SK-N-SH (cell line): ENCODE results near the gene DSCAM. TPM values are rescaled to one million over a fixed set of nuclear protein-coding genes. Genes with fewer than 3 reads are reported as not detected.

Experiments used
- CTCF ChIA-PET: fragments of 300-600, 350-600 bp; formaldehyde crosslinking; extraction: SDS; loops from one replicate; lab custom pipeline; 2021; lab: Yijun Ruan, JAX
- POLR2A ChIA-PET: fragments of 350-600 bp; sonication (Branson Sonifier 250); formaldehyde crosslinking; extraction: SDS; loops from one replicate; lab custom pipeline; 2020; ENCODE audit warnings: antibody characterized with exemption, inconsistent platforms; lab: Yijun Ruan, JAX
- DNase-seq: peaks from one replicate; pipeline ENCODE4 v3.0.0; 2012
- H2AFZ ChIP-seq: fragments of 200-600 bp; sonication (generic); 2 replicates; pipeline ENCODE4 v1.8.1; 2016; ENCODE audit warnings: antibody characterized with exemption, mild to moderate bottlenecking, low read depth
- H3F3A ChIP-seq: fragments of 200-600 bp; sonication (generic); replicated peaks from 2 replicates; pipeline ENCODE3; 2016; ENCODE audit warnings: antibody characterized with exemption, mild to moderate bottlenecking; ENCODE audit not compliant: insufficient read depth
- H3K27ac ChIP-seq, 2 experiments: fragments of 200-500 bp in 1 of 2; fragments of 200-600 bp in 1 of 2; sonication (Bioruptor generic) in 1 of 2; sonication (generic), shearing (Covaris generic) in 1 of 2; 2 replicates each; pipeline versions ENCODE4 v1.5.1 to v1.6.1; 2014 to 2016; ENCODE audit warnings: low read depth in 2 of 2, inconsistent platforms in 1 of 2, low read length in 1 of 2, mild to moderate bottlenecking in 1 of 2, mixed read lengths in 1 of 2
- H3K27me3 ChIP-seq: fragments of 200-600 bp; sonication (generic), shearing (Covaris generic); 2 replicates; pipeline ENCODE4 v1.6.1; 2016; ENCODE audit warnings: mixed run types; ENCODE audit not compliant: insufficient read depth
- H3K36me3 ChIP-seq, 2 experiments: fragments of 200-500 bp in 1 of 2; fragments of 200-600 bp in 1 of 2; sonication (Bioruptor generic) in 1 of 2; sonication (generic) in 1 of 2; replicated peaks in 1 of 2; 2 replicates each; pipeline versions ENCODE3 to v1.5.1; 2014 to 2016; ENCODE audit warnings: low read length in 1 of 2, mild to moderate bottlenecking in 1 of 2; ENCODE audit not compliant: insufficient read depth in 2 of 2, control insufficient read depth in 1 of 2
- H3K4me1 ChIP-seq, 2 experiments: fragments of 200-500 bp in 1 of 2; fragments of 200-600 bp in 1 of 2; sonication (Bioruptor generic) in 1 of 2; sonication (generic), shearing (Covaris generic) in 1 of 2; 2 replicates each; pipeline versions ENCODE4 v1.5.1 to v1.6.1; 2014 to 2016; ENCODE audit warnings: low read depth in 1 of 2, low read length in 1 of 2, mixed run types in 1 of 2; ENCODE audit not compliant: insufficient read depth in 2 of 2, control insufficient read depth in 1 of 2
- H3K4me2 ChIP-seq: fragments of 200-600 bp; sonication (generic), shearing (Covaris generic); 2 replicates; pipeline ENCODE4 v1.6.1; 2017; ENCODE audit warnings: mixed run types
- H3K4me3 ChIP-seq, 2 experiments: fragments of 200-500 bp in 1 of 2; fragments of 200-600 bp in 1 of 2; sonication (Bioruptor generic) in 1 of 2; sonication (generic), shearing (Covaris generic) in 1 of 2; 2 replicates each; pipeline versions ENCODE4 v1.5.1 to v1.8.1; 2014 to 2016; ENCODE audit warnings: low read depth in 2 of 2, inconsistent platforms in 1 of 2, low read length in 1 of 2, mild to moderate bottlenecking in 1 of 2, mixed read lengths in 1 of 2, moderate library complexity in 1 of 2
- H3K79me2 ChIP-seq: fragments of 200-600 bp; sonication (generic); 2 replicates; pipeline ENCODE4 v1.8.1; 2017; ENCODE audit warnings: mild to moderate bottlenecking; ENCODE audit not compliant: insufficient read depth
- H3K9ac ChIP-seq: fragments of 200-600 bp; sonication (generic); 2 replicates; pipeline ENCODE4 v1.6.1; 2017; ENCODE audit warnings: mixed run types
- H3K9me2 ChIP-seq: fragments of 200-600 bp; sonication (generic); 2 replicates; pipeline ENCODE4 v1.6.1; 2017; ENCODE audit warnings: mixed run types
- H3K9me3 ChIP-seq: fragments of 200-600 bp; sonication (generic); 2 replicates; pipeline ENCODE4 v1.6.1; 2017; ENCODE audit warnings: mixed run types, mild to moderate bottlenecking, moderate library complexity
- H4K20me1 ChIP-seq: fragments of 200-600 bp; sonication (generic); 2 replicates; pipeline ENCODE4 v1.6.1; 2017; ENCODE audit warnings: mild to moderate bottlenecking, mixed run types; ENCODE audit not compliant: insufficient read depth
- EZH2phosphoT487 ChIP-seq: fragments of 200-600 bp; sonication (generic); IDR thresholded peaks from 2 replicates; pipeline ENCODE4 v1.6.1; 2017; ENCODE audit warnings: low read depth, mixed run types, mild to moderate bottlenecking, antibody characterized with exemption, moderate library complexity, borderline replicate concordance
- GATA2 ChIP-seq: sonication (generic); formaldehyde crosslinking; IDR thresholded peaks from 2 replicates; pipeline ENCODE4 v1.5.0; 2020; ENCODE audit warnings: mild to moderate bottlenecking, missing genetic modification reagents
- JUND ChIP-seq: IDR thresholded peaks from 2 replicates; pipeline ENCODE4 v1.4.0; 2012
- MXI1 ChIP-seq: IDR thresholded peaks from 2 replicates; pipeline ENCODE4 v1.6.1; 2012; ENCODE audit warnings: mild to moderate bottlenecking, low read depth, low read length, improper control_type of control experiment
- RAD21 ChIP-seq: IDR thresholded peaks from 2 replicates; pipeline ENCODE4 v1.6.1; 2012; ENCODE audit warnings: mild to moderate bottlenecking, low read length
- RFX5 ChIP-seq: IDR thresholded peaks from 2 replicates; pipeline ENCODE4 v1.6.1; 2012; ENCODE audit warnings: mild to moderate bottlenecking, improper control_type of control experiment, low read length
- WGBS: methylation state at CpG from one replicate; pipeline ENCODE4 v1.1.6; 2017; ENCODE audit warnings: low lambda C conversion rate; 5-methylcytosine and 5-hydroxymethylcytosine counted together
- polyA plus RNA-seq, 3 experiments: library from polyadenylated mRNA; depleted of rRNA; stranded (reverse); fragments of >200 nt; gene quantifications; 2 replicates each; pipeline ENCODE4 v1.2.3, GENCODE V29; 2012
- TF ChIP-seq, protein P1 (sequence below): IDR thresholded peaks from 2 replicates; pipeline ENCODE4; 2012
- TF ChIP-seq, protein P2 (sequence below): IDR thresholded peaks from 2 replicates; pipeline ENCODE4 v1.6.1; 2012; ENCODE audit warnings: mild to moderate bottlenecking, low read depth, low read length, moderate library complexity

DSCAM gene
- polyA plus RNA-seq, 1 of the 3 experiments (the other 2 are of a cell fraction) = not detected

DNA sequence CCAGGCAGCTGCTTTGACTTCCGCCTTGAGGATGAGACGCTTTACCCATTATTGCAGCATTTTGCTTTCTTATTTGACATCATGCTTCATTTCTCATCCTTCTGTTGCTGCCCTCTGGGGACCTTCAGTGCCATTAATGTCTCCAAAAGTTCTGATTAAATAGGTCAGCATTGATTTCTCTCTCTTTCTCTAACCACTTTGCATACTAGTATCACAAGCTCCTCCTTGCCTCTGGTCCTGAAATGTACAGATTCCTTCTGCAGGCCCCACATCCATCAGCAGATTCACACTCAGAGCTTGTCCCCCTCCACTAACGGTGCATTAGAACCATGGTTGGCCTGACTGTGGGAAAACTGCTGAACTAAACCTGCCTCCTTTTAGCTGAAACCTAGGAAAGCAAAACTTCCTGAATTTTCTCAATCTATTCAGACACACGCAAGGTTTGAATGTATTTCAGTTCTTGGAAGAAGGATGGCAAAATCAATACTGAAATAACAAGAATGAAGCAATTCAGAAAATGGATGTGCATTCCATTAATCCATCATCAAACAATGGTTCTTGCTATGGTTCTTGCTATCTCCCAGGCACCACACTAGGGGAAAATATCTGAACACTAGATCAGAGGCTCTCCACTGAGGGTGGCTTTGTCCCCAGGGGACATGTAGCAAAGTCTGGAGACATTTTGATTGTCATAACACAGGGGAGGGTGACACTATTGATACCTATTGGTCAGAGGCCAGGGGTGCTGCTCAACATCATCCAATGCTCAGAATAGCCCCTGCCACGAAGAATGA is 825.2 kb downstream of the DSCAM start:
- Histone ChIP-seq H3K9me3 (no peaks in the 10 kb centered on the region), H3K27ac (no peak overlapping the region), H3K9ac (no peak overlapping the region), H3K79me2 (no peaks in the 10 kb centered on the region), H2AFZ (no peak overlapping the region), H3F3A (no peaks in the 10 kb centered on the region), H3K9me2 (no peaks in the 10 kb centered on the region), H3K4me2 (no peak overlapping the region), H3K4me3 (no peak overlapping the region), H4K20me1 (no peaks in the 10 kb centered on the region), H3K4me1 (no peaks in the 10 kb centered on the region), H3K27me3 (no peaks in the 10 kb centered on the region), H3K36me3 (no peaks in the 10 kb centered on the region)
- WGBS = 33% methylated on average over 5 of the region's 5 CpGs
- ChIA-PET POLR2A (no interaction called here), CTCF (no interaction called here)
- no peak for TF ChIP-seq JUND
- TF ChIP-seq GATA2 (CRISPR knock-in tag) = no peak
- TF ChIP-seq EZH2phosphoT487 = no peak
- TF ChIP-seq RAD21 = no peak
- DNase-seq = no peak

DNA sequence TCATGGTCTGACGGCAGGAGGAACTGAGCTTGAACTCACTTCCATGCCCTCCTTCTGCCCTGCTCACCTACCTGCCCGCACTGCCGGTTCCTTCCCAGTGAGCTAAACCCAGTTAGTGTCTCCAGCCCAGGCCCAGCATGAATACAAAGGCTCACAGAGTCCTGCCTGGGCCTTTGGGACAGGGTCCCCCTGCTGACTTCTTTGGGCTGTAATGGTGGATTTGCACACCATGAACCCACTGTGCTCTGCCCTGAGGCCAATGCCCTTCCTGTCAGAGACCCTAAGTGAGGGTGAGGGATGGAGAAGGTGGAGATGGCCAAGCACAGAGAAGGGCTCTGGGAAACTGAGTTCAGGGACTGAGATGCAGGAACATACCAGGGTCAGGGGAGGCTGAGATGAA is 826.3 kb downstream of the DSCAM start:
- WGBS = 31% methylated on average over 1 of the region's 3 CpGs
- Histone ChIP-seq H3K27ac (no peak overlapping the region), H3K4me2 (no peak overlapping the region), H3K4me1 (no peaks in the 10 kb centered on the region), H3K79me2 (no peaks in the 10 kb centered on the region), H4K20me1 (no peaks in the 10 kb centered on the region), H3K36me3 (no peaks in the 10 kb centered on the region), H3K4me3 (no peak overlapping the region), H2AFZ (no peak overlapping the region), H3K9me3 (no peaks in the 10 kb centered on the region), H3K9me2 (no peaks in the 10 kb centered on the region)
- no peak for DNase-seq
- CTCF ChIA-PET = interaction anchor here (1.4 kb wide), 1 partner anchor 16 kb away, joined by 3 read pairs; no protein-coding TSS in a partner anchor
- POLR2A ChIA-PET = no interaction called here
- TF ChIP-seq, protein P1, sequence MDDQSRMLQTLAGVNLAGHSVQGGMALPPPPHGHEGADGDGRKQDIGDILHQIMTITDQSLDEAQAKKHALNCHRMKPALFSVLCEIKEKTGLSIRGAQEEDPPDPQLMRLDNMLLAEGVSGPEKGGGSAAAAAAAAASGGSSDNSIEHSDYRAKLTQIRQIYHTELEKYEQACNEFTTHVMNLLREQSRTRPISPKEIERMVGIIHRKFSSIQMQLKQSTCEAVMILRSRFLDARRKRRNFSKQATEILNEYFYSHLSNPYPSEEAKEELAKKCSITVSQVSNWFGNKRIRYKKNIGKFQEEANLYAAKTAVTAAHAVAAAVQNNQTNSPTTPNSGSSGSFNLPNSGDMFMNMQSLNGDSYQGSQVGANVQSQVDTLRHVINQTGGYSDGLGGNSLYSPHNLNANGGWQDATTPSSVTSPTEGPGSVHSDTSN = no peak
- no peak for TF ChIP-seq MXI1
- no peak for TF ChIP-seq RFX5
- TF ChIP-seq, protein P2, sequence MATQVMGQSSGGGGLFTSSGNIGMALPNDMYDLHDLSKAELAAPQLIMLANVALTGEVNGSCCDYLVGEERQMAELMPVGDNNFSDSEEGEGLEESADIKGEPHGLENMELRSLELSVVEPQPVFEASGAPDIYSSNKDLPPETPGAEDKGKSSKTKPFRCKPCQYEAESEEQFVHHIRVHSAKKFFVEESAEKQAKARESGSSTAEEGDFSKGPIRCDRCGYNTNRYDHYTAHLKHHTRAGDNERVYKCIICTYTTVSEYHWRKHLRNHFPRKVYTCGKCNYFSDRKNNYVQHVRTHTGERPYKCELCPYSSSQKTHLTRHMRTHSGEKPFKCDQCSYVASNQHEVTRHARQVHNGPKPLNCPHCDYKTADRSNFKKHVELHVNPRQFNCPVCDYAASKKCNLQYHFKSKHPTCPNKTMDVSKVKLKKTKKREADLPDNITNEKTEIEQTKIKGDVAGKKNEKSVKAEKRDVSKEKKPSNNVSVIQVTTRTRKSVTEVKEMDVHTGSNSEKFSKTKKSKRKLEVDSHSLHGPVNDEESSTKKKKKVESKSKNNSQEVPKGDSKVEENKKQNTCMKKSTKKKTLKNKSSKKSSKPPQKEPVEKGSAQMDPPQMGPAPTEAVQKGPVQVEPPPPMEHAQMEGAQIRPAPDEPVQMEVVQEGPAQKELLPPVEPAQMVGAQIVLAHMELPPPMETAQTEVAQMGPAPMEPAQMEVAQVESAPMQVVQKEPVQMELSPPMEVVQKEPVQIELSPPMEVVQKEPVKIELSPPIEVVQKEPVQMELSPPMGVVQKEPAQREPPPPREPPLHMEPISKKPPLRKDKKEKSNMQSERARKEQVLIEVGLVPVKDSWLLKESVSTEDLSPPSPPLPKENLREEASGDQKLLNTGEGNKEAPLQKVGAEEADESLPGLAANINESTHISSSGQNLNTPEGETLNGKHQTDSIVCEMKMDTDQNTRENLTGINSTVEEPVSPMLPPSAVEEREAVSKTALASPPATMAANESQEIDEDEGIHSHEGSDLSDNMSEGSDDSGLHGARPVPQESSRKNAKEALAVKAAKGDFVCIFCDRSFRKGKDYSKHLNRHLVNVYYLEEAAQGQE = no peak
- TF ChIP-seq, all 33 proteins: peak for 0
- Histone ChIP-seq H3K9ac (no peak overlapping the region), H3K27me3 (no peaks in the 10 kb centered on the region), H3F3A (no peaks in the 10 kb centered on the region)
